ENCODE data around the gene MPO. TPM values are rescaled to one million over a fixed set of nuclear protein-coding genes. Genes with fewer than 3 reads are reported as not detected.
A peak's percentile ranks its signal among the peaks of the same experiment; 100 is the strongest.

Gene MPO
- total and polyA plus RNA-seq, 9 of the 15 experiments (the other 6 are each of a cell fraction or from before 2014, with no cell fraction given): 0.04 to 0.47 (median 0.39) TPM; not detected in 6

DNA sequence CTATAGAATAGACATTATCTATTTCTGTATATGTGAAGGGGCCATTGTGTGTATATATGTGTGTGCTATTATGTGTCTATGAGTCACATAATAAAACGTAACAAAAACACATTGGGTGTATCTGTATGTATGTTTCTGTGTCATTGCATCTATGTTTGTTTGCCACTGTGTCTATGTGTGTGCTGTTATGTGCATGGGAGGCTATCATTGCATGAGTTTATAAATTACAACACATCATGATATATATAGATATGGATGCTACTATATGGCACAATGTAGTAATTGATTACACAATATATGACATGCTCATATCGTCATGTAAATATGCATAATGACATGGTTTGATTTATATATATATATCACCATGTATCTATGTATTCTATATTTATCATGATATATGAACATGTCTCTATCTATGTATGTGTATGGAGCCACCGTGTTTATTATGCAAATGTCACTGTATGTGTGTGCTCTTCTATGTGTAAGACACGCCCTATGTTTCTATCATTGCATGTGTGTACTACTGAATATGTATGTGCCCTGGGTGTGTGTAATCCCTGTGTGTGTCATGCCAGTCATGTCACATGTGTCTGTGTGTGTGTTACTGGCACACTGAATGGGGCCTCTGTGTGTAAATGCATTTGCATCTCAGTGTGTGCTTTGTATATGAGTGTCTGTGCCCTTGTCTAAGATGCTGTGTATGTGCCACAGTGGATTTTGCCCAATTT, 49.2 kb upstream of the MPO start:
- Histone ChIP-seq H3K9me1 (ENCODE audit: control insufficient read depth, insufficient read depth, low read length) (peaks cover 3% of the 10 kb centered on the region), H3K4me3 (peak overlapping the region; percentile 91), H3K27me3 (ENCODE audit: control insufficient read depth in 2 of 2, insufficient read depth in 2 of 2, low read length in 2 of 2) (no peaks in the 10 kb centered on the region), H3K9me3 (replicated peaks; ENCODE audit: control insufficient read depth, insufficient read depth, low read depth, low read length) (no peaks in the 10 kb centered on the region), H3K36me3 (ENCODE audit: control insufficient read depth, insufficient read depth, low read length) (peaks cover 28% of the 10 kb centered on the region), H4K20me1 (replicated peaks; ENCODE audit: control insufficient read depth, insufficient read depth, low read length) (peaks cover 38% of the 10 kb centered on the region), H3K79me2 (ENCODE audit: control insufficient read depth, insufficient read depth, low read length) (peaks cover 74% of the 10 kb centered on the region), H3K4me2 (ENCODE audit: insufficient read depth, low read length) (peak overlapping the region; percentile 90), H3K9ac (ENCODE audit: insufficient read depth in 1 of 2, low read depth in 2 of 2, low read length in 2 of 2) (peak overlapping the region in 1 of 2 experiments; percentile 100; a peak in 2 of 4 replicates), H3K4me1 (replicated peaks in 1 of 2; ENCODE audit: control insufficient read depth in 2 of 2, insufficient read depth in 2 of 2, low read length in 2 of 2) (peaks cover 33 to 56% of the 10 kb centered on the region in 2 experiments), H3K27ac (ENCODE audit: extremely low read depth, low read depth, low read length) (peak overlapping the region; percentile 99), H2AFZ (ENCODE audit: low read depth, low read length) (no peak overlapping the region)
- ChIA-PET POLR2A (interaction anchor here (0.8 to 4.8 kb wide), 18 partner anchors 9 to 118 kb away, joined by 3 to 79 read pairs (median 9); partner anchors contain the start of genes RNF43 and SUPT4H1), CTCF (ENCODE audit: low intra/inter-chr PET ratio) (no interaction called here)
- no TSS peak for BruUV-seq (replicated peaks)
- peak; percentile 0 for ATAC-seq
- no peak for FAIRE-seq
- intact Hi-C loops (cut with micrococcal nuclease): loop anchor here (1.0 to 10.0 kb wide), 5 partner anchors 8 to 305 kb away; partner anchors contain the start of genes RNF43 and SUPT4H1
- 7% methylated on average over 4 of the region's 4 CpGs for WGBS (ENCODE audit: insufficient coverage, low coverage, missing lambda C conversion rate)
- DNase-seq (ENCODE audit: extremely low read depth in 1 of 4, low spot score in 3 of 4): peak in 1 of 4 experiments; percentile 73
- in situ Hi-C loops (cut with MboI): no loop called here
- TF ChIP-seq MBD2 (IDR thresholded peaks at IDR 0.05; ENCODE audit: borderline replicate concordance, low read depth) (peak; percentile 15; the same call in 1 of the 2 replicates), BRD4 (IDR thresholded peaks at IDR 0.05) (no peak), CBFA2T2 (conservative IDR thresholded peaks at IDR 0.05) (no peak), NEUROD1 (IDR thresholded peaks at IDR 0.05; ENCODE audit: borderline replicate concordance, low read depth, low read length, partially characterized antibody) (no peak), DIDO1 (tag; IDR thresholded peaks at IDR 0.05; ENCODE audit: low read depth) (no peak), GABPB1 (CRISPR knock-in tag; IDR thresholded peaks at IDR 0.05) (no peak; the same call in 1 of the 2 replicates)
- TF ChIP-seq, protein P1, sequence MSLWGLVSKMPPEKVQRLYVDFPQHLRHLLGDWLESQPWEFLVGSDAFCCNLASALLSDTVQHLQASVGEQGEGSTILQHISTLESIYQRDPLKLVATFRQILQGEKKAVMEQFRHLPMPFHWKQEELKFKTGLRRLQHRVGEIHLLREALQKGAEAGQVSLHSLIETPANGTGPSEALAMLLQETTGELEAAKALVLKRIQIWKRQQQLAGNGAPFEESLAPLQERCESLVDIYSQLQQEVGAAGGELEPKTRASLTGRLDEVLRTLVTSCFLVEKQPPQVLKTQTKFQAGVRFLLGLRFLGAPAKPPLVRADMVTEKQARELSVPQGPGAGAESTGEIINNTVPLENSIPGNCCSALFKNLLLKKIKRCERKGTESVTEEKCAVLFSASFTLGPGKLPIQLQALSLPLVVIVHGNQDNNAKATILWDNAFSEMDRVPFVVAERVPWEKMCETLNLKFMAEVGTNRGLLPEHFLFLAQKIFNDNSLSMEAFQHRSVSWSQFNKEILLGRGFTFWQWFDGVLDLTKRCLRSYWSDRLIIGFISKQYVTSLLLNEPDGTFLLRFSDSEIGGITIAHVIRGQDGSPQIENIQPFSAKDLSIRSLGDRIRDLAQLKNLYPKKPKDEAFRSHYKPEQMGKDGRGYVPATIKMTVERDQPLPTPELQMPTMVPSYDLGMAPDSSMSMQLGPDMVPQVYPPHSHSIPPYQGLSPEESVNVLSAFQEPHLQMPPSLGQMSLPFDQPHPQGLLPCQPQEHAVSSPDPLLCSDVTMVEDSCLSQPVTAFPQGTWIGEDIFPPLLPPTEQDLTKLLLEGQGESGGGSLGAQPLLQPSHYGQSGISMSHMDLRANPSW (CRISPR knock-in tag; IDR thresholded peaks at IDR 0.05): no peak
- TF ChIP-seq, protein P2, sequence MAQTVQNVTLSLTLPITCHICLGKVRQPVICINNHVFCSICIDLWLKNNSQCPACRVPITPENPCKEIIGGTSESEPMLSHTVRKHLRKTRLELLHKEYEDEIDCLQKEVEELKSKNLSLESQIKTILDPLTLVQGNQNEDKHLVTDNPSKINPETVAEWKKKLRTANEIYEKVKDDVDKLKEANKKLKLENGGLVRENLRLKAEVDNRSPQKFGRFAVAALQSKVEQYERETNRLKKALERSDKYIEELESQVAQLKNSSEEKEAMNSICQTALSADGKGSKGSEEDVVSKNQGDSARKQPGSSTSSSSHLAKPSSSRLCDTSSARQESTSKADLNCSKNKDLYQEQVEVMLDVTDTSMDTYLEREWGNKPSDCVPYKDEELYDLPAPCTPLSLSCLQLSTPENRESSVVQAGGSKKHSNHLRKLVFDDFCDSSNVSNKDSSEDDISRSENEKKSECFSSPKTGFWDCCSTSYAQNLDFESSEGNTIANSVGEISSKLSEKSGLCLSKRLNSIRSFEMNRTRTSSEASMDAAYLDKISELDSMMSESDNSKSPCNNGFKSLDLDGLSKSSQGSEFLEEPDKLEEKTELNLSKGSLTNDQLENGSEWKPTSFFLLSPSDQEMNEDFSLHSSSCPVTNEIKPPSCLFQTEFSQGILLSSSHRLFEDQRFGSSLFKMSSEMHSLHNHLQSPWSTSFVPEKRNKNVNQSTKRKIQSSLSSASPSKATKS (CRISPR knock-in tag; IDR thresholded peaks at IDR 0.05): no peak; the same call in 1 of the 2 replicates
- TF ChIP-seq, protein P3, sequence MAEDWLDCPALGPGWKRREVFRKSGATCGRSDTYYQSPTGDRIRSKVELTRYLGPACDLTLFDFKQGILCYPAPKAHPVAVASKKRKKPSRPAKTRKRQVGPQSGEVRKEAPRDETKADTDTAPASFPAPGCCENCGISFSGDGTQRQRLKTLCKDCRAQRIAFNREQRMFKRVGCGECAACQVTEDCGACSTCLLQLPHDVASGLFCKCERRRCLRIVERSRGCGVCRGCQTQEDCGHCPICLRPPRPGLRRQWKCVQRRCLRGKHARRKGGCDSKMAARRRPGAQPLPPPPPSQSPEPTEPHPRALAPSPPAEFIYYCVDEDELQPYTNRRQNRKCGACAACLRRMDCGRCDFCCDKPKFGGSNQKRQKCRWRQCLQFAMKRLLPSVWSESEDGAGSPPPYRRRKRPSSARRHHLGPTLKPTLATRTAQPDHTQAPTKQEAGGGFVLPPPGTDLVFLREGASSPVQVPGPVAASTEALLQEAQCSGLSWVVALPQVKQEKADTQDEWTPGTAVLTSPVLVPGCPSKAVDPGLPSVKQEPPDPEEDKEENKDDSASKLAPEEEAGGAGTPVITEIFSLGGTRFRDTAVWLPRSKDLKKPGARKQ (CRISPR knock-in tag; IDR thresholded peaks at IDR 0.05): no peak
